K562 (cell line): ENCODE measurements around the gene RBM3. TPM values are rescaled to one million over a fixed set of nuclear protein-coding genes. Genes with fewer than 3 reads are reported as not detected.
A peak's percentile ranks its signal among the peaks of the same experiment; 100 is the strongest.

ENCODE experiments used
- C11orf30 ChIP-seq: fragments of 450-650 bp; IDR thresholded peaks from 2 replicates; pipeline ENCODE4 v1.6.1; 2016; ENCODE audit warnings: low read depth, mild to moderate bottlenecking
- DEAF1 ChIP-seq: fragments of 450-650 bp; formaldehyde crosslinking; IDR thresholded peaks from 2 replicates; pipeline ENCODE4 v1.4.0; 2020; ENCODE audit warnings: mild to moderate bottlenecking, moderate library complexity
- ESRRA ChIP-seq: fragments of 450-650 bp; IDR thresholded peaks from 2 replicates; pipeline ENCODE4 v1.6.1; 2014; ENCODE audit warnings: low read depth, mild to moderate bottlenecking, moderate library complexity, borderline replicate concordance
- ILF3 ChIP-seq: fragments of 450-650 bp; IDR thresholded peaks from 2 replicates; pipeline ENCODE4 v1.6.1; 2018; ENCODE audit warnings: antibody characterized with exemption, mild to moderate bottlenecking, moderate library complexity, borderline replicate concordance
- KLF1 ChIP-seq: fragments of 450-650 bp; IDR thresholded peaks from 2 replicates; pipeline ENCODE4 v1.6.1; 2016; ENCODE audit warnings: missing genetic modification characterization, missing compliant biosample characterization
- NCOR1 ChIP-seq: fragments of 450-650 bp; IDR thresholded peaks from 2 replicates; pipeline ENCODE4 v1.6.1; 2016; ENCODE audit warnings: mild to moderate bottlenecking, moderate library complexity
- PRMT5 ChIP-seq: sonication (generic); formaldehyde crosslinking; IDR thresholded peaks from 2 replicates; pipeline ENCODE4 v1.5.0; 2020; ENCODE audit warnings: missing genetic modification reagents
- TARDBP ChIP-seq: fragments of 450-650 bp; IDR thresholded peaks from 2 replicates; pipeline ENCODE4 v1.6.1; 2016
- THRB ChIP-seq: fragments of 450-650 bp; formaldehyde crosslinking; conservative IDR thresholded peaks from 2 replicates; pipeline ENCODE4 v1.4.0; 2022; ENCODE audit warnings: mild to moderate bottlenecking, missing genetic modification characterization
- YBX1 ChIP-seq: fragments of 450-650 bp; IDR thresholded peaks from 2 replicates; pipeline ENCODE4 v1.7.1; 2016; ENCODE audit warnings: mild to moderate bottlenecking
- ZBTB2 ChIP-seq: fragments of 450-650 bp; IDR thresholded peaks from 2 replicates; pipeline ENCODE4 v1.6.1; 2016; ENCODE audit warnings: antibody characterized with exemption
- ZNF263 ChIP-seq: sonication (generic); formaldehyde crosslinking; IDR thresholded peaks from 2 replicates; pipeline ENCODE4 v1.8.0; 2022; ENCODE audit warnings: mild to moderate bottlenecking, missing genetic modification reagents, borderline replicate concordance
- ZNF609 ChIP-seq: sonication (generic); formaldehyde crosslinking; IDR thresholded peaks from 2 replicates; pipeline ENCODE4 v1.8.1; 2023; ENCODE audit warnings: missing genetic modification reagents, mild to moderate bottlenecking, borderline replicate concordance
- ZNF696 ChIP-seq: fragments of 250-450 bp; sonication (Bioruptor Pico); conservative IDR thresholded peaks from 2 replicates; pipeline ENCODE4 v1.4.0; 2020; ENCODE audit warnings: mild to moderate bottlenecking, moderate library complexity
- ZNF707 ChIP-seq: fragments of 250-450 bp; sonication (Bioruptor Pico); conservative IDR thresholded peaks from 2 replicates; pipeline ENCODE4 v1.8.0; 2022; ENCODE audit warnings: inconsistent platforms, mild to moderate bottlenecking, moderate library complexity
- ZSCAN32 ChIP-seq: fragments of 450-650 bp; formaldehyde crosslinking; IDR thresholded peaks from 2 replicates; pipeline ENCODE4 v1.4.0; 2020; ENCODE audit warnings: mild to moderate bottlenecking, moderate library complexity
- polyA plus RNA-seq, 8 experiments: library from polyadenylated mRNA; depleted of rRNA in 4 of 8; stranded (reverse) in 5 of 8; unstranded in 3 of 8; fragments of >200 nt; fragmentation: Nextera tagmentation in 2 of 8; fragmentation: Illumina TruSeq in 1 of 8; extraction: Ambion mirVana in 2 of 8; extraction: Trizol in 1 of 8; gene quantifications; 2 replicates each; pipeline versions ENCODE4 v1.2.1 to v1.2.3, GENCODE V29; 2011 to 2014; ENCODE audit warnings: inconsistent platforms in 1 of 8, missing spikeins in 1 of 8
- total RNA-seq, 7 experiments: library from RNA; depleted of rRNA in 6 of 7; stranded (reverse); fragments of >200 nt in 6 of 7; fragmentation: Illumina TruSeq in 2 of 7; extraction: Trizol in 2 of 7; gene quantifications; 2 replicates each; pipeline versions ENCODE4 v1.2.1 to v1.2.3, GENCODE V29; 2011 to 2021; ENCODE audit warnings: low replicate concordance in 1 of 7

RBM3 gene
- total and polyA plus RNA-seq, 9 of the 15 experiments (the other 6 are each of a cell fraction or from before 2014, with no cell fraction given), result 70.3 to 272 (median 209) TPM

GRCh38 chrX:48539345-48540027 lies 34.8 kb upstream of the RBM3 start, which contains the start of gene TBC1D25 (continued):
- no peak for TF ChIP-seq THRB (CRISPR knock-in tag)
- TF ChIP-seq YBX1, result no peak
- TF ChIP-seq ZBTB2, result no peak
- TF ChIP-seq KLF1 (tag), result no peak
- peak; percentile 78; the same call in 1 of the 2 replicates for TF ChIP-seq TARDBP
- no peak for TF ChIP-seq PRMT5 (CRISPR knock-in tag)
- TF ChIP-seq ZNF696 (CRISPR knock-in tag), result no peak
- TF ChIP-seq DEAF1 (CRISPR knock-in tag), result no peak
- no peak for TF ChIP-seq C11orf30
- no peak for TF ChIP-seq ILF3
- TF ChIP-seq ESRRA, result no peak
- no peak for TF ChIP-seq ZNF609 (CRISPR knock-in tag)
- no peak for TF ChIP-seq ZNF263 (CRISPR knock-in tag)
- no peak for TF ChIP-seq NCOR1
- TF ChIP-seq ZNF707 (CRISPR knock-in tag), result no peak
- no peak for TF ChIP-seq ZSCAN32
